GM18526 (cell line): ENCODE measurements around the gene SFMBT2.

Source experiments
- POLR2A ChIP-seq: IDR thresholded peaks from 3 replicates; pipeline ENCODE4 v1.6.1; 2011; ENCODE audit not compliant: insufficient read length; ENCODE audit errors: extremely low read depth

SFMBT2 gene

DNA sequence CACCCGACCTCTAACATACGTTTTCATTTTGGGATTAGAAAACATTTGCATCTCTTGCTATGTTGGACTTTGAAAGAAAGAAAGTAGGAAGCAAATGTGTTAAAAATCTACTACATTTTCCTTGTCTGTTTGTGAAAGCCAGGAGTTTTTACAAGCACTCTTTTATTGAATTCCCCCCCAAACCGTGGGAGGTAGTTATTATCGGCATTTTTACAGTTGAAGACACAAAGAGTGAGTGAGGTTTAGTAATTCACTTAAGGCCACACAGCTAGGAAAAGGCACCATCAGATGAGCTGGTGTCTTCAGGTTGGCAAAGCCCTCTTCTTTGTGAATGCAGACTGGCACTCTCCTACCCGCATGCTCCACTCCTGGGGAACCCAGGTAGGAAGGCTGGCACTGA lies 23.5 kb upstream of the SFMBT2 start:
- TF ChIP-seq POLR2A: no peak

DNA sequence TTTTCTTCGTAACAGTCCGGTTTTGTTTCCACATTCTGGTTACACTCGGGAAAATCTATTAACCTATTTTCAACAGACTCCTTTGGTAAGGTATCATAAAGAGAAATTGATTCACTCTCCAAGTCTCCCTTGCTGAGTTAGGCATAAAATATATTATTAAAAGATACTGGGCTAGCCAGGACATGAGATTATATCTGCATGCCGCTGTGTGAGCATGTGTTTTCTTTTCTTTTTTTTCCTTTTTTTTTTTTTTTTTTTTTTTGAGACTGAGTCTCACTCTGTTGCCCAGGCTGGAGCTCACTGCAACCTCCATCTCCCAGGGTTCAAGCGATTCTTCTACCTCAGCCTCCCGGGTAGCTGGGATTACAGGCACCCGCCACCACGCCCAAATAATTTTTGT lies 23.0 kb upstream of the SFMBT2 start:
- no peak for TF ChIP-seq POLR2A

DNA sequence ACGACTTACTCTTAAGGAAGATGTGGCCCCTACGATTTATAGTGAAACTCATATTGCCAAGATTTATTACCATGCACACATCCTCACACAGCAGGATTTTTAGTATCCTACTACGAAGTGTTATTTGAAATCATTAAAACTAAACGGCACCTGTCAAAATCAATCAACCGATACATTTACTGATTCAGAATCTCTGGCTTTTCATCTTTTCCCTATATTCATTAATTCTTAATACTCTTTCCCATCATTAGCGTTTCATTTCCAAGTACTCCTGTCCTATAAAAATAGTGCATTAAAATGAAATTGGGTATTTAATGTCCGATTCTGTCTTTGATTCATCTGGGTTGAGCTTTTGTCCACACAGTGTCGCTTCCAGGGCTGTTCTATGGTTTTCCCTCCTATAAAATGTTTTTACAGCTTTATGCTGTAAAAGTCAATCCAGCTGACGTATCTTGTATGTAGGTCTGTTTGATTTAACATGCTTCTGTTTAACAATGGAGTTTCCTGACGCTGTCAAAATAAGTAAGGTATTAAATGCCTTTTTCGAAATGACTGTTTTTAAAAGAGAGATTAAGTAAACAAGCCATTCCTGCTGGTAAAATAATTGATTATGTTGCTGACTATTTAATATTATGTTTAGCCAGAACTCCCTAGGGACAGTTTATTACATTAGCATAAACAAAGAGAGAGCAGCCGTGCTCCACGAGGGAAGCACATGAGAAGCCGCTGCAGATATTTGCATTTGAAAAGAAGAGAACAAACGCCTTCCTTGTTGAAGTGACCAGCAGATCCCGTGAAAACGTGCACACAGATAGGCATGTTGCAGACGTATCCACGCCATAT lies 22.3 kb upstream of the SFMBT2 start:
- no peak for TF ChIP-seq POLR2A

DNA sequence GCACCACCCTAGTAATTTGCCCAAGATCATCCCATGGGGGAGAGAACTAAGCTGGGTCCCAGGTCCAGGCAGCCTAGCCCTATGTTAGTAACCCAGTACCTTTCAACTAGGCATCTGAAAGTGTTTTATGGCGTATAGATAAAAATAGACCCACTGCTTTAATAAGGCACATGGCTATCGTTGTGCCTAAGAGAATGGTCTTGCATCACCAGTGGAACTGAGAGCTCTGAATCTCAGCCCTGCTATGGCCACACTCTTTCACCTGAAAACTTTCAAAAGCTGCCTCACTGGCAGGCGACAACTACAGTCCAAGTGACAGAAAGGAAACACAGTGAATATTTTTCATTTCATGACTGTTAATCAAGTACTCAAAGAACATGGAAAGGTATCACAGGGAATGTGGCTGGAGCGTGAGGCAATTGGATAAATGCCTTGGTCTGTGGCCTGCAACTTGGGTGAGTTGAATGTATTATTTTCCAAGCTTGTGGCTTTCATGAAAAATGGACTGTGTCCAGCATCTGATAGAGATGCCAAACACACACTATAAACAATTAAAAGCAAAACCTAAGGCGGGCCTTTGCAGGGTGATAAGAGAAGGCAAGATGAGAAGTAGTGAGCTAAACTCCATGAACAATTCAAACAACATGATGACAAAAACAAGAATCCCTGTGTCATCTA lies 18.0 kb upstream of the SFMBT2 start:
- TF ChIP-seq POLR2A: no peak

DNA sequence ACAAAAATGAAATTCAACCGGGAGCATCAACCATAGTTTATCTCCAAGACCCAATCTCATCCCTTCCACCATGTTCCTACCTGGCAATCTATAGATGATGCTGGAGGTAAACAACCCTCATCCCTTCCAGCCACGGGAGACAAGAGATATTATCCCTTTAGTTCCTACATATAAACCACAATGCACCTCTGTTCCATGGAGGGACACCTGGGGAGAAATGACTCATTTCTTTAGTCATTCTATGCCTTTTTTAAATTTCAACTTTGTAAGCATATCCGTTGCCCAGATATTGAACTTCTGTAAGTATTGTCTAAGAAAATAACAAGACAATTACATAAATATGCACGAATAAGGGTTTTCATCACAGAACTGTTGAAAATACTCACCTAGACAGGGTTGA lies 15.5 kb upstream of the SFMBT2 start:
- TF ChIP-seq POLR2A: no peak

DNA sequence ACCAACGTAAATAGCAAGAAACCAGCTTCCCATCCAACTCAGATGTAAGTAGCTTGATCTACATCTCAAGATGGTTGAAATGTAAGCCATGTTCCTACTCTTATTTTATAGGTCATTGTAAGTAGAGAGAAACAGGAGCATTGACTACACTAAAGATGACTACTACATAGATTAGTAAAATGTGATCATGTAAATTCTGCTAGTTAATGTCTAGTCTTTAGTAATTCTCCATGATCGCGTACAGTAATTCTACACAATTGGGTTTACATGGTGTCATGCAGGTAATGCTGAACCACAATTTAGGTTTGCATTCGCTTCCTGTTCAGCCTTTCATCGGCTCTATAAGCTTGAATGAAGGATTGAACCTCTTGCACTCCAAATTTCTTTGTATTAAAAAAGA lies 14.9 kb upstream of the SFMBT2 start:
- TF ChIP-seq POLR2A: no peak

DNA sequence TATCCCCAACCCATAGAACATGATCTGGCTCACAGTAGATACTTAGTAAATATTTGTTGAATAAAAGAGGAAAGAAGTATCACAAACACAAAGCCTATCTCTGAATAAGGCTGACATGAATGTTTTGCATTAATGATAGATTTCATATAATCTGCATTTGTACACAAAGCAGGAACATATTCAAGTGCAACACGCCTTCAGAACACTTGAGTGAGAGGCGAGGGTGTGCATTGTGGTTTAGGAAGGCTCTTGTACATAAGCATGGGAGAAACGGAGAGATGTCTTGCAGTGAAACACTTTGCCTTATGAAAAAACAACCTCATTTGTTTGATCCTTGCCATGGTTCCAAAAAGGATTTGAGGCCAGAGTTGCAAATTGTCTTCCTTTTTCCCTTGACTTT lies 14.1 kb upstream of the SFMBT2 start:
- no peak for TF ChIP-seq POLR2A

DNA sequence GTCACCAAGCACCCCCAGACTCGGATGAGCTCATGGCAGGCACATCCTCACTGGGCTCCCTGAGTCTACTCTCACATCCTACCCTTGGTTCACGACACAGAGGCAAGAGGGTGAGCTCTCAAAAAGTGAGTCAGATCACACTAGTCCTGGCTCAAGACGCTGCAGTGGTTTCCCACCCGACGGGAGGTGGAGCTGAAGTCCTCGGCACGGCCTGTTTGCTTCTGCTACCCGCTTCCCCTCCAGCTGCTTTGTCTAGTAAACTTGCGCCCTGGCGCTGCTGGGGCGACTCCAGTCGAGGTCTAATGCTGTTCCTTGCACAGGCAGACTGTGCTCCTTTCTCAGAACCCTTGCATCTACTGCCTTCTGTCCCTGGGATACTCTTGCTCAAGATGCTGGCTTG lies 13.5 kb upstream of the SFMBT2 start:
- TF ChIP-seq POLR2A: no peak

DNA sequence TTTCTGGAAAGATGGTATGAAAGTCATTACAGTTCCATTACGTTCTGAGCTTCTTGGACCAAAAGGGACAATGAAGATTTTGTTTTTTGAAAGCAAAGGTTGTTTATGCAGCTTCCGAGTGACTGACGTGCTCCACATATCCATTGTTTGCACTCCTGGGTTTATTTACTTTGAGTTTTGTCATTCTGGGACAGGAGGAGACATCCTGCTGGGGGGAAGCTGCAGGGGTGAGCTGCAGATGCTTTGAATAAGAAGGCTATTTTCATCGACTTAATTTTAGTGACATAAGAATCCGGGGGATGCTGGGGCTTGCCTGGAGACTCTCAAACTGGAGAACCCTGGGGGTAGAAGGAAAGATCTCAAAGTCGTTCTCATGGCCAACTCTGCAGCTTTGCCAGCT lies 12.7 kb upstream of the SFMBT2 start:
- no peak for TF ChIP-seq POLR2A

DNA sequence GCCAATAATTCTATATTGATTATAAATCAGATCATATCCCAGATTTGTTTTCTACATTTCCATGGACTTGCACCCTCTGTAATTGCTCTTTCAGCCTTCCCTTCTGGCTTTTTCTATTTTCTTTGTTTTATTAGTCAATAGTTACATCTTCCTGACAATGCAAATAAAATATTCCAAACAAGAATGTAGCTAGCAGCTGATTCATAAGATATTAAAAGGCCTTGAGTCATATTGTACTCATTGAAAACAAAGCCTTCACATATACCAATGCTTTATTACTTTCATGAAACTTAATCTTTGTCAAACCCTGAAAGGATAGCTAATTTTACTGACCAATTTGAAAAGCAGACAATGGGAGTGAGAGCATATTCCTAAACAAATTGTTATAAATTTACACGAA lies 10.7 kb upstream of the SFMBT2 start:
- TF ChIP-seq POLR2A: no peak

DNA sequence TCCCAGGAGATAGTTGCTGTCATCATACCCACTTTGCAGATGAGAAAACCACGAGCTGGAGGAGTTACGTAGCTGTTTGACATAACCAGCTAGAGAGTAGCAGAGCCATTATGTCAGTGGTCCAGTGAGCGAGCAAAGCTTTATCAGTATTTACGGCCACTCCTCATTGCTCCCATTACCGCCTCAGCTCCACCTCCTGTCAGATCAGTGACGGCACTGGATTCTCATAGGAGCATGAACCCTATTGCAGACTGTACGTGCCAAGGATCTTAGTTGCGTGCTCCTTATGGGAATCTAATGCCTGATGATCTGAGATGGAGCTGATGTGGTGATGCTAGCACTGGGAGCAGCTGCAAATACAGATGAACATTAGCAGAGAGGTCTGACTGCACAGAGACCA lies 9.2 kb upstream of the SFMBT2 start:
- no peak for TF ChIP-seq POLR2A

DNA sequence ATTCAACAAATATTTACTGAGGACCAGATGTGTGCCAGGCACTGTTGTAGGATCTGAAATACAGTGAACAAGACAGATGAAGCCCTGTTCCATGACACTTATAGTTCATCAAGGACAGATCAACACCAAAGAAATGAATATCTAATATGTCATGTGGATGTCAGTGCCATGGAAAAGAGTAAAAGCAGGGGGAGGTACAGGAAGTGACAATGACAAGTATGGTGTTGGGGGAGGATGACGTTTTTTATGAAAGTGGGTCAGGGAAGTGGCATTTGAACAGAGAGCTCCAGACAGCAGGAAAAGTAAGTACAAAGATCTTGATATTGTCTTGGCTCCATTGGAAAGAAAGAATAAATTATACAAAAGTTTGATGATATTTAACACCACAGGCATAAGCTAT lies 7.0 kb upstream of the SFMBT2 start:
- no peak for TF ChIP-seq POLR2A

DNA sequence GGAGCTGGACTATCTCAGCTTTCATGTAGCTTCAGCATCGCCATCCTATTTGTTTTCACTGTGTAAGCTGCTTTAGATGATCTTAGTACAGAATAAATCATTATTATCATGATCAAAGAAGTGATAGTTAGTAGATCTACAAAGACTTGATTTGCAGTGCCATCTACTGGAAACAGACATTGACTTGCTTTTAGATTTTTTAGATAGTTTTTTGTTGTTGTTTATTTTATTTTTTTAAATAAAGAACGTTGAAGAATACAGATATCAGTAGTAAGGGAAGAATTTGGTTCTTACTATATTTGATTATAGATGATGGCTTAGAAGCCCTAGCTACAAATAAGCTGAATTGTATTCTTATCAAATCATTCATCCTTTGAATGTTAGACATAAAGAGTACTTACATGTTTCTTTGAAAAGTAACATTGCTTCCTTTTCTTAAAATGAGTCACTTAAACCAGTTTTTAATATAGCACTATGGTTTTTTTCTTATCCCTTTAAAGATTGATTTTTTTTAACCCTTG lies 6.3 kb upstream of the SFMBT2 start:
- no peak for TF ChIP-seq POLR2A

DNA sequence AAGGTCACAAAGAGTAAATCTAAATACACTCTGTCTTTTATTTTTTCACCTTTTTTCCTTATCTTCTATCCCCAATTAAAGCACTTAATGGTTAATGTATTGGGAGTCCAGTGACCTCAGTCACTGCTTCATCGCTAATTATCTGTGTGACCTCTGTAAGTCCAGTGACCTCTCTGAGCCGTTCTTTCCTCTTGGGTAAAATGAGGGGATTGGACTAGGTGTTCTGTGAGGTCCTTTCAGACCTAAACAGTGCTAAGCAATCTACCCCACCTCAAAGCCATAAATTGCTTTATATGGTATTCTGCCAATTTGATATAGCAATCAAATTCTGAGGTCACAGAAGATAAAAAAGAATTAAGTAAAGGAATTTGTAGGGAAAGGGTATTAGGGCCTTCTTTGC lies 3.9 kb upstream of the SFMBT2 start:
- no peak for TF ChIP-seq POLR2A

DNA sequence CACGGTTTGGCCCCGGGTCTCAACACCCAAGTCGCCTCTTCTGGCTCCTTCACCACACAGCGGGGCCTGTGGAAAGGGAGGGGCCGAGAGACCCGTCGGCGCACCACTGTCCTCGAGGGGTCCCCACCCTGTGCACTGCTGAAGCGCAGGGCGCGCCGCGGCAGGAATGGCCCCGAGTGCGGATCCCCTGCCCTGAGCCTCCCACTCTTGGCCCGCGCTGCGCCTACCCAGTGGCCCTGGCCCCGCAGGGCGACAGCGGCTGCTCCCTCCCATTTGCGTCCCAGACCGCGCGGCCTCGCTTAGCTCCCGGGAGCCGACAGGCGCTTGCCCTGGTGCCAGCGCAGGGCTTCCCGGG lies 2.1 kb upstream of the SFMBT2 start:
- TF ChIP-seq POLR2A: no peak

DNA sequence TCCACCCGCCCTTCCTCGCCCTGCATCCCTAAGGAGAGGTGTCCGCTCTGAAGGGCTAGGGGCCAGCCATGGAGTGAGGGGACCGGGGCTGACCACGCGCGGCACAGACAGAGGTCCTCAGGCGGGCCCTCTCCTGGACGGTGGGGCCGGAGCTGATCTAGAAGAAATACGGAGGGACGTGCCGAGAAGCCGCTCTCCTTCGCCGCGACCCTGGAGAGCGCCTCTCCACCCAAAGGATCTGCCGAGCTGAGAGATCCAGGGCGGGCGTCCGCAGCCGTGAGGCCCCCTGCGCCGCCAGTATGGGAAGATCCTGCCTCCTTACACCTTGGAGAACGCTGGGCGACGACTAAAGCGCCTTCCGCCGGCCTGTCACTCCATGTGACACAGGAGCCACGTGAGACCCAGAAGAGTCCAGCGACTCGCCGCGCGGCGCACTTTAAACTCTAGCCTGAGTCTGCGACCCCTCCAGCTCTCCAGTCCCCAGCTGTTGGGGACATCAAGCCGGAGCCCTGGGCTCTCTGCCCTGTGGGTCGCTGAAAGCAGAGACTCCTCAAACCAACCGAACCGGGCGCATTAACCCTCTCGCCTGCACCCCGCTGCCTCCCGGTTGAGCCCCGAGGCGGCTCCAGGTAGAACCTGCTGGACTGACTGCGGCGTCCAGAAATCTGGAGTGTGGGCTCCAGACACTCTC lies 1.5 kb upstream of the SFMBT2 start:
- peak; percentile 31 for TF ChIP-seq POLR2A
